Spleen (tissue), 7 donors: ENCODE results near the gene POLR3GL.
A peak's percentile ranks its signal among the peaks of the same experiment; 100 is the strongest.

ENCODE experiments used
- POLR2AphosphoS5 ChIP-seq, 3 donors: sonication (generic); formaldehyde crosslinking; IDR thresholded peaks; one replicate each; pipeline ENCODE4 v1.5.1; 2017; ENCODE audit warnings: antibody characterized with exemption in 3 of 3
- TF ChIP-seq, protein P1 (sequence below), 11 experiments: fragments of 200-600 bp in 7 of 11; fragments of 450-650 bp in 4 of 11; sonication (generic) in 4 of 11; IDR thresholded peaks in 8 of 11; conservative IDR thresholded peaks in 3 of 11; 1 replicate in 7 of 11; 2 replicates in 4 of 11; pipeline versions ENCODE4 v1.4.0 to v1.8.0; 2016 to 2021; ENCODE audit warnings: antibody characterized with exemption in 11 of 11, inconsistent platforms in 4 of 11, mild to moderate bottlenecking in 1 of 11
- donor health status: DM: no; HTN: no; CAD: no; lungs with moderate emphysema.
- donor health status: DM: no; HTN: no; CAD: no.
- donor health status: DM: no; HTN: no; CAD: no.

DNA sequence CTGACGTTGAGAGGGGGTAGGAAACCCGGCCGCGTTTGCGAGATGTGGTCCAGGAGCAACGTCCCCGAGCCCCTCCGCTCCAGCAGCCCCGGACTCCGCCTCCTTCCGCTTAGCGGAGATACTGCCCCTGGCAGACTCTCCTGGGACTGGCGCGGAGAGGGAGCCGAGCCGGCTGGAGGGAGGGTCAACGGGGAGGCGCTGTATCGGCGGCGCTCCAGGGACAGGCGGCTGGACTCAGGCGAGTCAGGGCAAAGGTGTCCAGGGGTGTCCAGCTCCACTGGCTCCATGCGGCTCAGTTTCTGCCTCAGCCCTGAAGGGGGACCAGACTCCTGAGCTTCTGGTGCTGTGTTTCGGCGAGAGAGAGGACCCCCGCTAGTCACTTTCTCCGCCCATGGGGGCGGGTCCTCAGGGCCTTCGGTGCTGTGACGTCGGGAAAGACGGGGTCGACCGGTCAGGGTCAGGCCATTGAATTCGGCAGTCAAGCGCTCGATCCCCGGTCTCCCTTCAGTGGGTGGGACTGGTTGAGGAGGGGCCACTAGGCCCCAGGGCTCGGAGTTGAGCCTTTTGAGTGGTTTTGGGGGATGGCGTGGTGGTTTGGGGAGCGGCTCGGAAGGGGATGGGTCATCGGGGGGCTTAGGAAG, 3.9 kb upstream of the POLR3GL start:
- TF ChIP-seq, protein P1, sequence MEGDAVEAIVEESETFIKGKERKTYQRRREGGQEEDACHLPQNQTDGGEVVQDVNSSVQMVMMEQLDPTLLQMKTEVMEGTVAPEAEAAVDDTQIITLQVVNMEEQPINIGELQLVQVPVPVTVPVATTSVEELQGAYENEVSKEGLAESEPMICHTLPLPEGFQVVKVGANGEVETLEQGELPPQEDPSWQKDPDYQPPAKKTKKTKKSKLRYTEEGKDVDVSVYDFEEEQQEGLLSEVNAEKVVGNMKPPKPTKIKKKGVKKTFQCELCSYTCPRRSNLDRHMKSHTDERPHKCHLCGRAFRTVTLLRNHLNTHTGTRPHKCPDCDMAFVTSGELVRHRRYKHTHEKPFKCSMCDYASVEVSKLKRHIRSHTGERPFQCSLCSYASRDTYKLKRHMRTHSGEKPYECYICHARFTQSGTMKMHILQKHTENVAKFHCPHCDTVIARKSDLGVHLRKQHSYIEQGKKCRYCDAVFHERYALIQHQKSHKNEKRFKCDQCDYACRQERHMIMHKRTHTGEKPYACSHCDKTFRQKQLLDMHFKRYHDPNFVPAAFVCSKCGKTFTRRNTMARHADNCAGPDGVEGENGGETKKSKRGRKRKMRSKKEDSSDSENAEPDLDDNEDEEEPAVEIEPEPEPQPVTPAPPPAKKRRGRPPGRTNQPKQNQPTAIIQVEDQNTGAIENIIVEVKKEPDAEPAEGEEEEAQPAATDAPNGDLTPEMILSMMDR (IDR thresholded peaks at IDR 0.05 in 8 of 11, conservative IDR thresholded peaks at IDR 0.05 in 3 of 11) = peak in 8 of 11 experiments; percentile 5 to 48 (median 30)
- peak; percentile 87 to 95 (median 90) for TF ChIP-seq POLR2AphosphoS5 (IDR thresholded peaks at IDR 0.05)
